Kidney (tissue), 14 donors: Measurements from ENCODE around the gene RECQL5. TPM values are rescaled to one million over a fixed set of nuclear protein-coding genes. Genes with fewer than 3 reads are reported as not detected.
A peak's percentile ranks its signal among the peaks of the same experiment; 100 is the strongest.

Experiments
- DNase-seq, 5 donors: peaks; one replicate each; pipeline ENCODE4 v3.0.0-alpha.2; 2013 to 2020
- FAIRE-seq: peaks from 2 replicates; lab custom pipeline; 2012; peaks lifted over from hg19 to GRCh38; lab: Jason Lieb, UNC
- H3K27ac ChIP-seq, 2 donors: one replicate each; pipeline ENCODE4 v1.7.0; 2013; ENCODE audit warnings: low read depth in 2 of 2, low read length in 2 of 2, inconsistent platforms in 1 of 2
- H3K27me3 ChIP-seq: one replicate; pipeline ENCODE4 v1.7.1; 2013; ENCODE audit warnings: low read length, inconsistent platforms; ENCODE audit not compliant: control insufficient read depth, insufficient read depth
- H3K36me3 ChIP-seq, 3 donors: one replicate each; pipeline versions ENCODE4 v1.7.0 to v1.7.1; 2013; ENCODE audit warnings: low read length in 3 of 3, control low read depth in 1 of 3, inconsistent platforms in 1 of 3; ENCODE audit not compliant: insufficient read depth in 3 of 3, control insufficient read depth in 2 of 3
- H3K4me1 ChIP-seq, 3 donors: one replicate each; pipeline versions ENCODE4 v1.7.0 to v1.7.1; 2013; ENCODE audit warnings: low read length in 3 of 3, inconsistent platforms in 1 of 3, low read depth in 1 of 3; ENCODE audit not compliant: control insufficient read depth in 2 of 3, insufficient read depth in 2 of 3
- H3K4me3 ChIP-seq, 3 donors: one replicate each; pipeline versions ENCODE4 v1.7.0 to v1.8.1; 2013; ENCODE audit warnings: low read length in 3 of 3, control low read depth in 1 of 3, inconsistent platforms in 1 of 3
- H3K9ac ChIP-seq, 3 donors: one replicate each; pipeline versions ENCODE4 v1.7.0 to v1.7.1; 2013; ENCODE audit warnings: low read length in 3 of 3, control low read depth in 1 of 3, inconsistent platforms in 1 of 3
- H3K9me3 ChIP-seq, 3 donors: one replicate each; pipeline versions ENCODE4 v1.7.0 to v1.7.1; 2013; ENCODE audit warnings: low read length in 3 of 3, control low read depth in 1 of 3, inconsistent platforms in 1 of 3; ENCODE audit not compliant: control insufficient read depth in 2 of 3, insufficient read depth in 1 of 3
- intact Hi-C: fragments of 100-400 bp; cut with DNase I; formaldehyde crosslinking; loops from one replicate; pipeline ENCODE4 v1.11.1; 2022
- polyA plus RNA-seq: library from polyadenylated mRNA; stranded (reverse); fragments of 350-450 nt; fragmentation: Illumina TruSeq; extraction: RNeasy Lipid Tissue Mini Kit (QIAGEN cat#74804); gene quantifications from one replicate; pipeline ENCODE4 v1.2.3, GENCODE V29; 2014; ENCODE audit warnings: low read depth, low replicate concordance; ENCODE audit not compliant: insufficient read depth
- total RNA-seq: library from RNA; stranded (reverse); fragmentation: NEBNext Ultra II Directional; extraction: Animal tissue kit (Norgen Biotek cat#: 25700); gene quantifications from one replicate; pipeline ENCODE4 v1.2.1, GENCODE V29; 2021
- TF ChIP-seq, protein P1 (sequence below): IDR thresholded peaks from 3 replicates; pipeline ENCODE4 v1.5.1; 2012; ENCODE audit warnings: mild to moderate bottlenecking, moderate library complexity, borderline replicate concordance; ENCODE audit not compliant: insufficient read depth; ENCODE audit errors: extremely low read depth
- donor health status: control.
- donor health status: control.
- donor health status: control.
- donor health status: control.
- donor health status: control.
- donor health status: DM: yes; HTN: yes; CAD: no.
- donor health status: Normal renal cell carcinoma (clear cell type).

Gene RECQL5
- total and polyA plus RNA-seq, 2 donors from 2014 or later, result 40.0 to 51.6 TPM

DNA sequence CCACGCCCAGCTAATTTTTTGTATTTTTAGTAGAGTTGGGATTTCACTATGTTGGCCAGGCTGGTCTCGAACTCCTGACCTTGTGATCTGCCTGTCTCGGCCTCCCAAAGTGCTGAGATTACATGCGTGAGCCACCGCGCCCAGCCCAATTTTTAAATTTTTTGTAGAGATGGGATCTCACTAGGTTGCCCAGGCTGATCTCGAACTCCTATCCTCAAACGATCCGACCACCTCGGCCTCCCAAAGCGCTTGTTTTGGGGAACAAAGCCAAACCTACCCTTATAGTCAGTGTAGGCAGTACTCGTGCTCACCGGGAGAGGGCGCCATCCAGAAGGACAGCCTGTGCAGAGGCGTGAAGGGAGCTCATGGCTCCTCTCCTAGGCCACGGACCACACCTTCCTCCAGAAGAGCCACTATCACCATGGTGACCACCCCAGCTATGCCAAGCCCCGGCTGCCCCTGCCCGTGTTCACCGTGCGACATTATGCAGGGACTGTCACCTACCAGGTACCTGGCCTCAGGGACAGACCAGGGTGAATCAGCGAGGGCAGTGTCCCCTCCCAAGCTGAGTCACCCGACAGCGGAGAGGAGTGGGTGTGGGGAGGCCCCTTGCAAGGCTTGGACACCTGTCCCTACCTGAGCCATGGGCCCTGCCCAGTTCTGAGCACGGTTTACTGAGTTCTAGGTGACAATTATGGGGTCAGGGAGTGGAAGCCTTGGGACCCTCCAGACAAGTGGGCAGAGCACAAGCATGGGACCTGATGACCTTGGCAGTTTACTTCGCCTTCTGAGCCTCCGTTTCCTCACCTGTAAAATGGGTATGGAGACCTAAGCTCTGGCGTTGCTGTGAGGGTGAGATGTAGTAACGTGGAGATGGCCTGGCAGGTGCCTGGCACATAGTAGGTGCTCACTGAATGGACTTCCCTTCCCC is 65.6 kb downstream of the RECQL5 start:
- H3K27me3 ChIP-seq, result no peaks in the 10 kb centered on the region
- DNase-seq, result peak in 4 of 5 donors; percentile 48 to 84 (median 52)
- no peak for FAIRE-seq
- H3K9ac ChIP-seq, result no peak overlapping the region
- intact Hi-C loops, result no loop called here
- no peak overlapping the region for H3K4me3 ChIP-seq
- H3K36me3 ChIP-seq, result no peaks in the 10 kb centered on the region
- H3K4me1 ChIP-seq, result no peaks in the 10 kb centered on the region
- H3K9me3 ChIP-seq, result no peaks in the 10 kb centered on the region
- no peak overlapping the region for H3K27ac ChIP-seq
- TF ChIP-seq, protein P1, sequence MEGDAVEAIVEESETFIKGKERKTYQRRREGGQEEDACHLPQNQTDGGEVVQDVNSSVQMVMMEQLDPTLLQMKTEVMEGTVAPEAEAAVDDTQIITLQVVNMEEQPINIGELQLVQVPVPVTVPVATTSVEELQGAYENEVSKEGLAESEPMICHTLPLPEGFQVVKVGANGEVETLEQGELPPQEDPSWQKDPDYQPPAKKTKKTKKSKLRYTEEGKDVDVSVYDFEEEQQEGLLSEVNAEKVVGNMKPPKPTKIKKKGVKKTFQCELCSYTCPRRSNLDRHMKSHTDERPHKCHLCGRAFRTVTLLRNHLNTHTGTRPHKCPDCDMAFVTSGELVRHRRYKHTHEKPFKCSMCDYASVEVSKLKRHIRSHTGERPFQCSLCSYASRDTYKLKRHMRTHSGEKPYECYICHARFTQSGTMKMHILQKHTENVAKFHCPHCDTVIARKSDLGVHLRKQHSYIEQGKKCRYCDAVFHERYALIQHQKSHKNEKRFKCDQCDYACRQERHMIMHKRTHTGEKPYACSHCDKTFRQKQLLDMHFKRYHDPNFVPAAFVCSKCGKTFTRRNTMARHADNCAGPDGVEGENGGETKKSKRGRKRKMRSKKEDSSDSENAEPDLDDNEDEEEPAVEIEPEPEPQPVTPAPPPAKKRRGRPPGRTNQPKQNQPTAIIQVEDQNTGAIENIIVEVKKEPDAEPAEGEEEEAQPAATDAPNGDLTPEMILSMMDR, result peak; percentile 78

DNA sequence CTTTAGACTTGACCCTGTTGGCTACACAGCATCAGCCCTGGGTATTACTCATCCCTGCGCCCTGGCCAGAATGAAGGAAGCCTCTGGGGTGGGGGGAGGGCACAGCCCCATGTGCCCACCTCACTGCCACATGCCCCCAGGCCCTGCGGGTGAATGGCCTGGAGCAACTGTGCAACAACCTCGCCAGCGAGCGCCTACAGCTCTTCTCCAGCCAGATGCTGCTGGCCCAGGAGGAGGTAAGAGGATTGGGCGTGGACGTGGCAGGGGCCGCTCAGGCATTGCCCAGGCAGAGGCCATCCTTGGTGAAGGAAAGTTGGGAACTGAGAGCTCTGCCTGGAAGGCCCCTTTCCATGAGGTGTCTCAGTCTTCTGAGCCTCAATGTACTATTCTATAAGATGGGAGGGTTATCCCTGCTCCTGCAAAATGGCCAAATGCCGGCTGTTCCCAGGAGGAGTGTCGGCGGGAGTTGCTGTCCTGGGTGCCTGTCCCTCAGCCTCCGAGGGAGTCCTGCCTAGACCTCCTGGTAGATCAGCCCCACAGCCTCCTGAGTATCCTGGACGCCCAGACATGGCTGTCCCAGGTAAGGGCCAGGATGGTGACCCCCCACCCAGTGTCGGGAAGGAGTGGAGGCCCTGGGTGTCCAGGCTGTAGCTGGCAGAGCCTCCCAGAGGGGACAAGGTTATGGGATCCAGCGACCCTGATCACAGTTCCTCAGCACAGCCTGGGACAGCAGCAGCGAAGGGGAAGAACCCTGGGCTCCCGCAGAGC is 70.5 kb downstream of the RECQL5 start:
- no peak overlapping the region for H3K9ac ChIP-seq
- H3K36me3 ChIP-seq, result peaks cover 0 to 3% (median 0%) of the 10 kb centered on the region in 3 donors
- no peak overlapping the region for H3K4me3 ChIP-seq
- H3K9me3 ChIP-seq, result no peaks in the 10 kb centered on the region
- no peak for DNase-seq
- no peaks in the 10 kb centered on the region for H3K27me3 ChIP-seq
- H3K4me1 ChIP-seq, result no peaks in the 10 kb centered on the region
- no peak overlapping the region for H3K27ac ChIP-seq
- intact Hi-C loops, result no loop called here
- no peak for FAIRE-seq
- TF ChIP-seq, protein P1, result no peak

DNA sequence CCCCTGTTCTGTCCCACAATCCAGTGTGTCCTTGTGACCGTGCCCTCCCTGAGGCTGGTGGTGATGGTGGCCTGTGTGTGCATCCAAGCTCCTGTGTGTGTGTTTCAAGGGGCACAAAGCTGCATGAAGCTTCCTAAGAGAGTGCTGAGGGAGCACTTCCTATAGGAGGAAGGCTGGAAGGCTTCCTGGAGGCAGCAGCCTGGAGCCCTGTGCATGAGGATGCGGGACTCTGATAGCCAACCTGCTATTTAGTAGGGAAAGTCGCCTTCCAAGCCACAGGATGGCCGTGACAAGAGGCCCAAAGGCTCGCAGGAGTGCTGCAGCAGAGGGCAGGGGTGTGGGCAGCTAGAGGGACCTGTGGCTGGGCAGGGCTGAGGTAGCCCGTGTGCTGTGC is 71.0 kb downstream of the RECQL5 start:
- no peaks in the 10 kb centered on the region for H3K9me3 ChIP-seq
- no peak overlapping the region for H3K27ac ChIP-seq
- H3K4me3 ChIP-seq, result no peak overlapping the region
- TF ChIP-seq, protein P1, result no peak
- DNase-seq, result no peak
- H3K4me1 ChIP-seq, result no peaks in the 10 kb centered on the region
- intact Hi-C loops, result no loop called here
- H3K27me3 ChIP-seq, result no peaks in the 10 kb centered on the region
- H3K36me3 ChIP-seq, result peaks cover 0 to 8% (median 0%) of the 10 kb centered on the region in 3 donors
- no peak for FAIRE-seq
- no peak overlapping the region for H3K9ac ChIP-seq
